ENCODE results near the gene ANP32E.
A peak's percentile ranks its signal among the peaks of the same experiment; 100 is the strongest.

The ANP32E gene

DNA sequence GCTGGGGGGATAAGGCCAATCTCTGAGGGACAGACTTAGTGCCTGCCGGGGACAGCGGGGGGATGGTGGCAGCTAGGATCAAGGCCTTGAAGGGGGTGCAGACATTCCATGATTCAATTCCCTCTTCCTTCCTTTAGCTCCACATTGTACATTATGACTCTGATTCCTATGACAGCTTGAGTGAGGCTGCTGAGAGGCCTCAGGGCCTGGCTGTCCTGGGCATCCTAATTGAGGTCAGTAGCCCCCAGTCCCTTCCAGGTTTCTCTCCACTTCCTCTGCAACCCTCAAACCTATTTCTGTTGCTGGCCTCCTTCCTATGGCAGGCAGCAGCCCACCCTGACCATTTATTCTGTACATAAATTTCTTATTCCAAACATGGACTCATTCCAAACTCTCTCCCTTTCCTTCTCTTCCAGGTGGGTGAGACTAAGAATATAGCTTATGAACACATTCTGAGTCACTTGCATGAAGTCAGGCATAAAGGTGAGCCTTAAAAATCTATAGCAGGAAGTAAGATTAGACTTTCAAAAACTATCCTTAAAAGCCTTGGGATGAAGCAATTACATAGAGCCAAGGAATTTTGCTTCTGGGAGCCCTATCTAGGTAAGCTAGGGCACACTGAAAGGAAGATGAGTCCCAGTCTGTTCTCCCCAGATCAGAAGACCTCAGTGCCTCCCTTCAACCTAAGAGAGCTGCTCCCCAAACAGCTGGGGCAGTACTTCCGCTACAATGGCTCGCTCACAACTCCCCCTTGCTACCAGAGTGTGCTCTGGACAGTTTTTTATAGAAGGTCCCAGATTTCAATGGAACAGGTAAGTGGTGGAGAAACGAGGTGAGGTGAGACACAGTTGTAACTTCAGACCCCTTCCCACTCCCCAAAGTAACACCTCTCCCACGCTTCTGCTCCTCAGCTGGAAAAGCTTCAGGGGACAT is 26.7 kb upstream of the ANP32E start:
- no peak for TF ChIP-seq ZFX (IDR thresholded peaks at IDR 0.05)
- TF ChIP-seq, protein P1, sequence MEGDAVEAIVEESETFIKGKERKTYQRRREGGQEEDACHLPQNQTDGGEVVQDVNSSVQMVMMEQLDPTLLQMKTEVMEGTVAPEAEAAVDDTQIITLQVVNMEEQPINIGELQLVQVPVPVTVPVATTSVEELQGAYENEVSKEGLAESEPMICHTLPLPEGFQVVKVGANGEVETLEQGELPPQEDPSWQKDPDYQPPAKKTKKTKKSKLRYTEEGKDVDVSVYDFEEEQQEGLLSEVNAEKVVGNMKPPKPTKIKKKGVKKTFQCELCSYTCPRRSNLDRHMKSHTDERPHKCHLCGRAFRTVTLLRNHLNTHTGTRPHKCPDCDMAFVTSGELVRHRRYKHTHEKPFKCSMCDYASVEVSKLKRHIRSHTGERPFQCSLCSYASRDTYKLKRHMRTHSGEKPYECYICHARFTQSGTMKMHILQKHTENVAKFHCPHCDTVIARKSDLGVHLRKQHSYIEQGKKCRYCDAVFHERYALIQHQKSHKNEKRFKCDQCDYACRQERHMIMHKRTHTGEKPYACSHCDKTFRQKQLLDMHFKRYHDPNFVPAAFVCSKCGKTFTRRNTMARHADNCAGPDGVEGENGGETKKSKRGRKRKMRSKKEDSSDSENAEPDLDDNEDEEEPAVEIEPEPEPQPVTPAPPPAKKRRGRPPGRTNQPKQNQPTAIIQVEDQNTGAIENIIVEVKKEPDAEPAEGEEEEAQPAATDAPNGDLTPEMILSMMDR (conservative IDR thresholded peaks at IDR 0.05), result no peak

DNA sequence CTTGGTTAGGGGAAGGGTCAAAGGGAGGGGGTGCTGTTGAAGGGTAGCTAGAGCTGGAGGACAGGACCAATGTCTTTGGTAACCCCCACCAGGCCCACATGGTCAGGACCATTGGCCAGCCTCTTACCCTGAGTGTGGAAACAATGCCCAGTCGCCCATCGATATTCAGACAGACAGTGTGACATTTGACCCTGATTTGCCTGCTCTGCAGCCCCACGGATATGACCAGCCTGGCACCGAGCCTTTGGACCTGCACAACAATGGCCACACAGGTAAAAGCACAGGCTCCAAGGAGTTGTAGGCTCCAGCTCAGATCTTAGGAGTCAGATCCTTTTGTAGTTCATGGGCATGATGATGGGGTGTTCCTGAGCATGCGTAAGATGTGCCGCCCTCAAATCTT is 25.5 kb upstream of the ANP32E start:
- TF ChIP-seq ZFX (IDR thresholded peaks at IDR 0.05), result no peak
- no peak overlapping the region for H3K27ac ChIP-seq

More for the DNA sequence above, 26.7 kb upstream of the ANP32E start:
- no peak overlapping the region for H3K27ac ChIP-seq

DNA sequence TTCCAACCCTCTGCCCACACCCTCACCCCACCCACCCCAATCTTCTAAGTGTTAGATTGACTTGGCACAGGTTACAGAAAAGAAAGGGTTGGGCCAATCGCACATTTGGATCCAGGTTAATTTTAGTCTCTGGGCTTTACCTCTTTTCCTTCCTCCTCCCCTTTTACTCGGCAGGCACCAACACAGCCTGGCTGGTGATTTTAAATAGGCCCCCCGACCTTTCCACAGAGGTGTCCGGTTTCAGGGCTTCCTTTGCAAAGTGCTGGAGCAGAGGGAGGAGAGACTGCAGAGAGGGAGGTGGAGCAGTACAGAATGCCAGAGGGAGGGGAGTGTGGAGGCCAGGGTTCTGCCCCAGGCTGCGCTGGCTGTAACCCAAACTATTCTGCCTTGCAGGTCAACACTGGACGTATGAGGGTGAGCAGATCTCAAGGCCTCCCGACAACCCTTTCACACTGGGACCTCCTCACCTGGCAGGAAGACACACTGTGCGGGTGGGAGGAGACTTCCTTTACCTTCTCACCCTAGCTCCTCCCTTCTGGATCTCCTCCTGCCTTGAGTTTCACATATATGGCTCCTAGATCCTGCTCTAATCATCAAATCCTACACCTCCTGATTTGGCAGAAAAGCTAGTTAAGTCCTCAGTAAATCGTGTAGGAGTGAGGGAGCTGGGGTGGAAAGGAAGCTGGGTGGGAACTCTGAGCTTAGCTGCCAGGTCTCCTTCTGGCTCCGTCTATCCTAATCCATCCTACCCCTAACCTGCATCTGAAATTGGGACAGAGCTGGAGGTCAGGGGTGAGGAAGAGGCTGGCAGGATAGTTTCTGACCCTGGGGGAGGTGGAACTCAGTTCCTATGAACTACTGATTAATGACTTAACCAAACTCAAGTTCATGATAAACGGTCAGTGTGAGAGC is 24.1 kb upstream of the ANP32E start:
- TF ChIP-seq, protein P1 (conservative IDR thresholded peaks at IDR 0.05), result no peak
- TF ChIP-seq ZFX (IDR thresholded peaks at IDR 0.05), result no peak
- H3K27ac ChIP-seq, result peak overlapping the region; percentile 17

DNA sequence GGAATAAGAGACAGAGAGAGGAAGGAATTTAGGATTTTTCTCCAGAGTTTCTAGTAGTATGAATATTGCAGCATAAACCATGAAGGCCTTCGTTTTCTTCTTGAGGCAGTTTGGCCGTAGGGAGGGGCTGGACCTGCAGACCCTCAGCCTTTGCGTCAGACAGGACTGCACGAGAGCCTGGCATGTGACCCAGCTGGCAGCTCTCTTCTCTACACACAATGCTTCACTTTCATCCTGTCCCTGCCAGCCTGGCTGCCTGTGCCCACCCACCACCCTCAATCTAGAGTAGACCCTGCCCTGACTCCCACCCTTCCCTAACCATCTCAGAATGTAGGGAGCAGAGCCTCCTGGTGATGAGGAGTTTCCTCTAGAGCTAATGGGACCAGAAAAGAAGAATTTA is 23.3 kb upstream of the ANP32E start:
- peak overlapping the region; percentile 17; the same call in 1 of the 2 replicates for H3K27ac ChIP-seq
- TF ChIP-seq, protein P1 (conservative IDR thresholded peaks at IDR 0.05), result no peak
- no peak for TF ChIP-seq ZFX (IDR thresholded peaks at IDR 0.05)

DNA sequence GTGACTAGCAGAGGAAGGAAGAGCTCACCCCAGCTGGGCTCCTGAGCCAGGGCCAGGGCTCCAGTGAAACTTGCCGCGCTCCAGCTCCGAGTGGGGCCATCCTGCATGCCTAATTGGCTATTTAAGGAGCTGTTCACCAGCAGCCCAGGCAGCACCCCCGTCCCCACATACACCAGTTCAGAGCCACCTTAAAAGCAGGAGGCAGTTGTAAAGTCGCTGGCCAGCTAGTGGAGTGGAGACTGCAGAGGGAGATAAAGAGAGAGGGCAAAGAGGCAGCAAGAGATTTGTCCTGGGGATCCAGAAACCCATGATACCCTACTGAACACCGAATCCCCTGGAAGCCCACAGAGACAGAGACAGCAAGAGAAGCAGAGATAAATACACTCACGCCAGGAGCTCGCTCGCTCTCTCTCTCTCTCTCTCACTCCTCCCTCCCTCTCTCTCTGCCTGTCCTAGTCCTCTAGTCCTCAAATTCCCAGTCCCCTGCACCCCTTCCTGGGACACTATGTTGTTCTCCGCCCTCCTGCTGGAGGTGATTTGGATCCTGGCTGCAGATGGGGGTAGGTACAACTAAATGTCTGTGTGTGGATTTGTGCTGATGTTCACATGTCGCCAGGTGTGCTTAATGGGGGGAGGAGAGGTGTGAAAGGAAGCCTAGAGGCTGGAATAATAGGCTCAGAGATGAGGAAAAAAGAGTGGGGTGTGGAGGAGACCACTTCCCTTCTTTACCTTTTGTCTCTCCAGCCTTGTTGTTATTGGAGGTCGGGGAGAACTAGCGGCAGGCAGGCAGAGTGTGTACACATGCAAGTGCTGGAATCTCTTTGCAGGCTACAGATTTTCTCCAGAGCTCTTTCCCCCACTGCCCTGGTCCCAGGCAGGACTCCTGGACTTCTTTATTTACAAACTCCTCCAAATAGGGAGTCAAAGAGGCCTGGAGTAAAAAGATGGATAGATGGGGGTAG is 22.0 kb upstream of the ANP32E start, which contains the start of gene CA14:
CA14 (plus strand) TSS at position 151 of the 962 bp plus-strand sequence; CDS start at position 506, 355 bp downstream.
- TF ChIP-seq, protein P1 (conservative IDR thresholded peaks at IDR 0.05), result no peak
- no peak for TF ChIP-seq ZFX (IDR thresholded peaks at IDR 0.05)
- no peak within 1 kb of the TSS for H3K27ac ChIP-seq

DNA sequence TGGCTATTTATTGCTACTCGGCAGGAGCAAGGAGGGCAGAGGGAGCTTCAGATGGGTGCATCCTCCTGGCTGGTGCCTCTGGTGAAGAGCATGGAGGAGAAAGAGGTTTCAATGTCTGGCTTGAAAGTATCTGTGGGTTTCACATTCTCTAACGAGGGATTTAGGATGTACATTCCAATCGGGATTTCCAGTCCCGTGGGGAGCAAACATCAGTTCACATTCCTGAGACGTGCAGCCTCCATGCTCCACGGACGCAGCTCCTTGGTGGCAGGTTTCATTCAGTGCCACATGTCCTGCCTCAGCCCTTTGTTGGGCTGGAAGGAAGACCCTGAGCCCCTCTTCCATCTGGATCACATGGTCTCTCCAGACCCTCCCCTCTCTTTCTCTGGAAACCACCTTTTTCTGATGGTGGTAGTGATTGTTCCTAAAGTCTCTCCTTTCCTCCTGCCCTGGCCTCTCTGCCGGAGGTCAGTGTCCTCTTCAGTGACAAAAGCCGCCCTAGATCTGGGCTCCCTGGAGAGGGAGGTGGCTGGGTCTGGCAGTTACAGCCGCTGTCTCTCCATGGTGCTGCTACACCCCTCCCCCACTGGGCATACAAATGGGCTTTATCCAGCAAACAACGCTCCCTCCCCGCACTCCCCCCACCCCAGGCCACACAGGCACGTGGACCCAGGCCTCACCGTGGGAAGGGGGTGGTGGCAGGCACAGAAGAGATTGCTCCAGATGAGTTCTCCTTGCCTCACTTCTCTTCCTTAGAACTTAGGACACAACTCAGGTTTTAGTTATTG is 20.8 kb upstream of the ANP32E start:
- no peak overlapping the region for H3K27ac ChIP-seq
- TF ChIP-seq, protein P1 (conservative IDR thresholded peaks at IDR 0.05), result no peak

All from C4-2B (cell line).